IMR-90 (cell line): Measurements from ENCODE around the gene RAD51B. TPM values are rescaled to one million over a fixed set of nuclear protein-coding genes. Genes with fewer than 3 reads are reported as not detected.

Experiments
- ATAC-seq: fragments of 200-7000 bp; cut with Tn5 transposase; 2 replicates; pipeline ENCODE4 v1.9.1; 2020; ENCODE audit warnings: low read depth, mild to moderate bottlenecking, moderate library complexity
- BruUV-seq: library from RNA; stranded (reverse); fragments of 400-500 nt; replicated peaks from 2 replicates; lab custom pipeline; 2021; lab: Mats Ljungman, UMichigan
- CTCF ChIA-PET: fragments of 300-600 bp; formaldehyde crosslinking; extraction: SDS; loops from one replicate; lab custom pipeline; 2021; ENCODE audit warnings: antibody characterized with exemption; lab: Yijun Ruan, JAX
- POLR2A ChIA-PET: fragments of 300-600 bp; sonication (Branson Sonifier 250); formaldehyde crosslinking; loops from one replicate; lab custom pipeline; 2022; ENCODE audit warnings: antibody characterized with exemption; ENCODE audit not compliant: unreplicated experiment; lab: Charles Lee
- DNase-seq: peaks from one replicate; pipeline ENCODE4 v3.0.0; 2013
- H2AFZ ChIP-seq: replicated peaks from 2 replicates; pipeline ENCODE3; 2013; ENCODE audit warnings: low read length, mild to moderate bottlenecking; ENCODE audit not compliant: poor library complexity
- H2AK5ac ChIP-seq: 2 replicates; pipeline ENCODE4 v1.6.1; 2013; ENCODE audit warnings: low read depth, low read length, inconsistent platforms
- H2AK9ac ChIP-seq: replicated peaks from 2 replicates; pipeline ENCODE3; 2013; ENCODE audit warnings: mild to moderate bottlenecking, low read depth, low read length, moderate library complexity; ENCODE audit not compliant: poor library complexity
- H2BK120ac ChIP-seq: 2 replicates; pipeline ENCODE4 v1.6.1; 2013; ENCODE audit warnings: low read depth, low read length, inconsistent platforms
- H2BK15ac ChIP-seq: 3 replicates; pipeline ENCODE4 v1.6.1; 2013; ENCODE audit warnings: low read depth, low read length, inconsistent platforms
- H2BK20ac ChIP-seq: 2 replicates; pipeline ENCODE4 v1.6.1; 2013; ENCODE audit warnings: low read depth, mild to moderate bottlenecking, inconsistent platforms, low read length, moderate library complexity
- H2BK5ac ChIP-seq: 2 replicates; pipeline ENCODE4 v1.6.1; 2013; ENCODE audit warnings: mild to moderate bottlenecking, low read depth, low read length, inconsistent platforms; ENCODE audit not compliant: poor library complexity, severe bottlenecking
- H3K14ac ChIP-seq: replicated peaks from 2 replicates; pipeline ENCODE4 v1.6.1; 2013; ENCODE audit warnings: low read depth, low read length, inconsistent platforms
- H3K18ac ChIP-seq: 2 replicates; pipeline ENCODE4 v1.6.1; 2013; ENCODE audit warnings: low read depth, low read length, control low read depth
- H3K23ac ChIP-seq: 2 replicates; pipeline ENCODE4 v1.6.1; 2013; ENCODE audit warnings: low read depth, low read length, inconsistent platforms
- H3K27ac ChIP-seq: 2 replicates; pipeline ENCODE4 v1.5.1; 2013; ENCODE audit warnings: mild to moderate bottlenecking, control low read depth, low read length; ENCODE audit not compliant: insufficient read depth
- H3K27me3 ChIP-seq: 2 replicates; pipeline ENCODE4 v1.6.1; 2013; ENCODE audit warnings: low read length; ENCODE audit not compliant: control insufficient read depth, insufficient read depth
- H3K36me3 ChIP-seq: 2 replicates; pipeline ENCODE4 v1.6.1; 2013; ENCODE audit warnings: low read length, mixed read lengths; ENCODE audit not compliant: control insufficient read depth, insufficient read depth
- H3K4ac ChIP-seq: 2 replicates; pipeline ENCODE4 v1.6.1; 2013; ENCODE audit warnings: low read depth, low read length, inconsistent platforms
- H3K4me1 ChIP-seq: 2 replicates; pipeline ENCODE4 v1.6.1; 2013; ENCODE audit warnings: low read length, mixed read lengths; ENCODE audit not compliant: control insufficient read depth, insufficient read depth
- H3K4me2 ChIP-seq: 2 replicates; pipeline ENCODE4 v1.6.1; 2013; ENCODE audit warnings: low read depth, mild to moderate bottlenecking, control low read depth, low read length, moderate library complexity
- H3K4me3 ChIP-seq: 2 replicates; pipeline ENCODE4 v1.5.1; 2013; ENCODE audit warnings: low read depth, mild to moderate bottlenecking, control low read depth, low read length, moderate library complexity; ENCODE audit not compliant: insufficient read depth
- H3K56ac ChIP-seq: 2 replicates; pipeline ENCODE4 v1.6.1; 2013; ENCODE audit warnings: low read length, inconsistent platforms; ENCODE audit not compliant: insufficient read depth; ENCODE audit errors: extremely low read depth
- H3K79me1 ChIP-seq, 2 experiments: 2 replicates each; pipeline ENCODE4 v1.6.1; 2013; ENCODE audit warnings: low read length in 2 of 2, inconsistent platforms in 1 of 2, low read depth in 1 of 2
- H3K9ac ChIP-seq: 2 replicates; pipeline ENCODE4 v1.6.1; 2013; ENCODE audit warnings: low read depth, low read length, control low read depth
- H3K9me1 ChIP-seq: 2 replicates; pipeline ENCODE4 v1.6.1; 2013; ENCODE audit warnings: low read length, inconsistent platforms; ENCODE audit not compliant: insufficient read depth
- H3K9me3 ChIP-seq: 2 replicates; pipeline ENCODE4 v1.6.1; 2013; ENCODE audit warnings: low read length; ENCODE audit not compliant: control insufficient read depth, insufficient read depth
- H4K20me1 ChIP-seq: 2 replicates; pipeline ENCODE4 v1.6.1; 2013; ENCODE audit warnings: low read length, inconsistent platforms; ENCODE audit not compliant: insufficient read depth
- H4K5ac ChIP-seq: 2 replicates; pipeline ENCODE4 v1.6.1; 2013; ENCODE audit warnings: mild to moderate bottlenecking, low read depth, low read length, control low read depth
- H4K8ac ChIP-seq, 2 experiments: 2 replicates each; pipeline ENCODE4 v1.6.1; 2013; ENCODE audit warnings: low read depth in 2 of 2, low read length in 2 of 2, control low read depth in 1 of 2, inconsistent platforms in 1 of 2
- H4K91ac ChIP-seq: 2 replicates; pipeline ENCODE4 v1.6.1; 2013; ENCODE audit warnings: low read depth, low read length, inconsistent platforms; ENCODE audit not compliant: insufficient read depth
- CEBPB ChIP-seq: IDR thresholded peaks from 2 replicates; pipeline ENCODE4 v1.6.1; 2012; ENCODE audit warnings: low read depth, low read length, improper control_type of control experiment
- MAZ ChIP-seq: IDR thresholded peaks from 2 replicates; pipeline ENCODE4 v1.6.1; 2012; ENCODE audit warnings: low read depth, mild to moderate bottlenecking, low read length, improper control_type of control experiment, moderate library complexity, borderline replicate concordance
- WGBS, 2 experiments: methylation state at CpG; one replicate each; pipeline versions ENCODE4 v1.1.5 to v1.1.7; 2013; ENCODE audit warnings: missing lambda C conversion rate in 2 of 2; ENCODE audit not compliant: insufficient read length in 1 of 2; ENCODE audit errors: extremely low coverage in 2 of 2; 5-methylcytosine and 5-hydroxymethylcytosine counted together
- dilution Hi-C: fragments of 300-500 bp; cut with HindIII; formaldehyde crosslinking; loops from one replicate; pipeline ENCODE4 v1.14.3; 2018; ENCODE audit warnings: low sequenced_read_pairs; ENCODE audit not compliant: unreplicated experiment
- in situ Hi-C: fragments of 300-500 bp; cut with MboI; formaldehyde crosslinking; loops from 3 replicates; pipeline ENCODE4 v1.14.3; 2019; ENCODE audit warnings: low sequenced_read_pairs, inconsistent platforms, mixed read lengths
- intact Hi-C: fragments of 100-400 bp; cut with micrococcal nuclease; formaldehyde crosslinking; loops from 2 replicates; pipeline ENCODE4 v1.10.0; 2022
- polyA plus RNA-seq, 3 experiments: library from polyadenylated mRNA; depleted of rRNA; stranded (reverse); fragments of >200 nt; gene quantifications; 2 replicates each; pipeline ENCODE4 v1.2.3, GENCODE V29; 2012; ENCODE audit warnings: low replicate concordance in 1 of 3
- total RNA-seq: library from RNA; depleted of rRNA; stranded (reverse); fragments of >200 nt; gene quantifications from 2 replicates; pipeline ENCODE4 v1.2.3, GENCODE V29; 2012

The RAD51B gene
- total and polyA plus RNA-seq, 2 of the 4 experiments (the other 2 are of a cell fraction): 5.1 to 18.8 TPM

DNA sequence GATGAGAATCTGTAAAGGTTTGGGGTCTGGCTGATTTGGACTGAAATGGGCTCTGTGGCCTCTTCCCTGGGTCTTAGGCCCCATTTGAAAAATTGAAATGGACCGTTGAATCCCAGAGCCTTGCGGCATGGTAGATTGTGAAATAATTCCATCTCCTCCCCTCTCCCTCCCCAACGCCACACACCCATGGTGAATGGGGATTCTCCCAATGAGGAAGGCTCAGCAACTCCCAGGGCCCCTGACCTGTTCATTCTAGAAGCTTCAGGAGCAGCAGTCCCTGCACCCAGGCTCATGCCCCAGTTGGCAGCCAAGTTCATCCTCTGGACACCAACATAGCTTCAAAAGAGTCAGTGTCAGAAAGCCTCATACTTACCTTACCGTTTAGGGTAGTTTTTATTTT, 755.8 kb downstream of the RAD51B start:
- WGBS, 2 experiments: no CpG with 5 or more reads among the region's 4 CpGs
- Histone ChIP-seq H3K9ac (no peak overlapping the region), H3K18ac (peak overlapping the region; percentile 54), H3K79me1 (peaks cover 0 to 19% of the 10 kb centered on the region in 2 experiments; a peak in 2 of 4 replicates), H2BK120ac (peak overlapping the region; percentile 98), H2AK5ac (peak overlapping the region; percentile 75; the same call in 1 of the 2 replicates), H3K23ac (peak overlapping the region; percentile 18; the same call in 1 of the 2 replicates), H3K9me1 (peaks cover 29% of the 10 kb centered on the region), H3K56ac (no peak overlapping the region), H2BK20ac (peak overlapping the region; percentile 45), H2BK5ac (peak overlapping the region; percentile 10), H3K9me3 (peaks cover 3% of the 10 kb centered on the region; the same call in 1 of the 2 replicates), H3K27me3 (no peaks in the 10 kb centered on the region), H3K4me3 (no peak overlapping the region), H4K5ac (peak overlapping the region; percentile 55; the same call in 1 of the 2 replicates), H4K20me1 (no peaks in the 10 kb centered on the region), H3K14ac (peak overlapping the region; percentile 24), H2AK9ac (peak overlapping the region; percentile 35), H3K27ac (no peak overlapping the region), H4K8ac (peak overlapping the region; percentile 57 to 59; a peak in 2 of 4 replicates), H3K36me3 (no peaks in the 10 kb centered on the region), H2BK15ac (peak overlapping the region; percentile 95; the same call in 2 of the 3 replicates), H4K91ac (peak overlapping the region; percentile 64), H3K4ac (peak overlapping the region; percentile 71), H2AFZ (no peak overlapping the region), H3K4me2 (no peak overlapping the region), H3K4me1 (peaks cover 37% of the 10 kb centered on the region)
- dilution Hi-C loops: no loop called here
- TF ChIP-seq MAZ (no peak), CEBPB (peak; percentile 29; the same call in 1 of the 2 replicates)
- BruUV-seq: no TSS peak
- ChIA-PET CTCF (interaction anchor here (0.6 kb wide), 2 partner anchors 27 to 268 kb away, joined by 3 read pairs; no protein-coding TSS in a partner anchor), POLR2A (no interaction called here)
- DNase-seq (no peak), ATAC-seq (no peak)
- intact Hi-C loops: no loop called here
- in situ Hi-C loops: loop anchor here (10.0 kb wide), 1 partner anchor 321 kb away; no protein-coding TSS in a partner anchor
